GM19467 (cell line): ENCODE results near the gene ZFAND3.

ENCODE experiments used
- ATAC-seq: cut with Tn5 transposase; IDR thresholded peaks from one replicate; pipeline ENCODE4 v1.9.1; 2021; ENCODE audit warnings: mild to moderate bottlenecking, moderate library complexity; ENCODE audit not compliant: unreplicated experiment

The ZFAND3 gene

GRCh38 chr6:37794825-37795224, 24.7 kb upstream of the ZFAND3 start:
- no peak for ATAC-seq

- ATAC-seq: no peak
Measured at GRCh38 chr6:37798436-37799262, 20.9 kb upstream of the ZFAND3 start.

- ATAC-seq: no peak
Measured at GRCh38 chr6:37799263-37799644, 20.3 kb upstream of the ZFAND3 start.

GRCh38 chr6:37800703-37801604, 18.6 kb upstream of the ZFAND3 start:
- ATAC-seq: no peak

- no peak for ATAC-seq
Measured at GRCh38 chr6:37801605-37801940, 18.0 kb upstream of the ZFAND3 start.

GRCh38 chr6:37802810-37803209, 16.7 kb upstream of the ZFAND3 start:
- no peak for ATAC-seq

- ATAC-seq: no peak
Measured at GRCh38 chr6:37804586-37804985, 14.9 kb upstream of the ZFAND3 start.

GRCh38 chr6:37806213-37806612, 13.3 kb upstream of the ZFAND3 start:
- ATAC-seq: no peak

- no peak for ATAC-seq
Measured at GRCh38 chr6:37807656-37808055, 11.9 kb upstream of the ZFAND3 start.

GRCh38 chr6:37809197-37809543, 10.4 kb upstream of the ZFAND3 start:
- ATAC-seq: no peak

- ATAC-seq: no peak
Measured at GRCh38 chr6:37812841-37813240, 6.7 kb upstream of the ZFAND3 start.

GRCh38 chr6:37814374-37814773, 5.2 kb upstream of the ZFAND3 start:
- no peak for ATAC-seq

- ATAC-seq: no peak
Measured at GRCh38 chr6:37816599-37817375, 2.7 kb upstream of the ZFAND3 start.

GRCh38 chr6:37818536-37819176, 871 bp upstream of the ZFAND3 start:
- ATAC-seq: peak; percentile 63

GRCh38 chr6:37819802-37820717, 533 bp downstream of the ZFAND3 start:
- ATAC-seq: no peak

- ATAC-seq: no peak
Measured at GRCh38 chr6:37820718-37821079, 1.2 kb downstream of the ZFAND3 start.

- ATAC-seq: no peak
Measured at GRCh38 chr6:37821446-37821845, 1.9 kb downstream of the ZFAND3 start.

- no peak for ATAC-seq
Measured at GRCh38 chr6:37822851-37823682, 3.5 kb downstream of the ZFAND3 start.

- ATAC-seq: no peak
Measured at GRCh38 chr6:37824170-37824569, 4.6 kb downstream of the ZFAND3 start.
